ENCODE measurements around the gene NGLY1. TPM values are rescaled to one million over a fixed set of nuclear protein-coding genes. Genes with fewer than 3 reads are reported as not detected.

NGLY1 gene
- total RNA-seq, 1 experiment from 2014 or later: 38.8 TPM

DNA sequence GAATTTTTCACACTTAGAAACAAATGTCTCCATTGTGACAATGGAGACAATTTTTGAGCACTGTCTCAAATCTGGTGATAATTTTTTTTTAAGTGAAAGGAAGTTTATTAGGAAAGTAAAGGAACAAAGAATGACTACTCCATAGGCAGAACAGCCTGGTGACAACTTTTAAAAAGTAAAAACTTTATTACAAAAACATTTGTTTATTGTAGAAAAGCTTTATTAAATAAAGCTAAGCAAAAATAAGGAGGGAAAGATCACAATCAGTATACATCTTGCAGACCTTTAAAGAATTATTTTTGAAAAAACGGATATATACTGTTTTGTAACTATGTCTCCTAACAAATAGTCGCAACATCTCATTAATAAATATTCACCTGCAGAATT is 6.0 kb upstream of the NGLY1 start:
- no peak for DNase-seq (ENCODE audit: low read depth)
- in situ Hi-C loops (cut with HindIII; ENCODE audit: low pct_unique_long_range_greater_than_20kb, low sequenced_read_pairs): no loop called here

DNA sequence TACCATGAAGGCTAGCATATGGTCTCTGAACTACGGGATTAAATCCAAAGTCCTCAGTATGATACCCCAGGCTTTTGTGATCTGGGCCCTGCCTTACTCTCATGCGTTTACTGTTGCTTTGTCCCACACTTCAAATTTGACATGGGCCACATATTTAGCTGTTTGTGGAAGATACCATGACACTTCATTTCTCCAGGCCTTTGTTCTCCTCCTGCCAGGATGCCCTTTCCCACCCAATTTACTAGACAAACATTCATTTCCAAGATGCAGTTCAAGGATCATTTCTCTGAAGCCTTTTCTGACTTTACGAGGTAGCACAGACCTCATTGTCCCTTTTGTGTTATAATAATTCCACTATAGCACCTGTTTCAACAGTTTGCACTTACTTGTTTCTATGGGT is 4.4 kb upstream of the NGLY1 start:
- DNase-seq (ENCODE audit: low read depth): no peak
- in situ Hi-C loops (cut with HindIII; ENCODE audit: low pct_unique_long_range_greater_than_20kb, low sequenced_read_pairs): no loop called here

DNA sequence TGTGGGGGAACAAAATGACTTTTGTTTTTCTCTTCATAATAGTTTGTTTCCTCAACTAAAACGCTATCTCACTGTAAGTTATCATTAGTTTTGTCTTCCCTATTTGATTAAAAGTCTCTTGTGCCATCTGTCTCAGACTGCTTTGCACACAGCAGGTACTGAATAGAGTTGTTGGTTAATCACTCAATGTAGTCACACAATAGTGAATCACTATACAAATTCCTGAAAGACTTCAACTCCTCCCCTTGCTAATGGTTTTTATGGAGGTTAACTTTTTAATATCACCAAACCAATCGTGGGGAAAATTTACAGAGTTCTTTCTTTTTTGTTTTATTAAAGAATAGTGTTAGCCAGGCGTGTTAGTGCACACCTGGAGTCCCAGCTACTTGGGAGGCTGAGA is 2.6 kb upstream of the NGLY1 start:
- in situ Hi-C loops (cut with HindIII; ENCODE audit: low pct_unique_long_range_greater_than_20kb, low sequenced_read_pairs): no loop called here
- DNase-seq (ENCODE audit: low read depth): peak; percentile 25

DNA sequence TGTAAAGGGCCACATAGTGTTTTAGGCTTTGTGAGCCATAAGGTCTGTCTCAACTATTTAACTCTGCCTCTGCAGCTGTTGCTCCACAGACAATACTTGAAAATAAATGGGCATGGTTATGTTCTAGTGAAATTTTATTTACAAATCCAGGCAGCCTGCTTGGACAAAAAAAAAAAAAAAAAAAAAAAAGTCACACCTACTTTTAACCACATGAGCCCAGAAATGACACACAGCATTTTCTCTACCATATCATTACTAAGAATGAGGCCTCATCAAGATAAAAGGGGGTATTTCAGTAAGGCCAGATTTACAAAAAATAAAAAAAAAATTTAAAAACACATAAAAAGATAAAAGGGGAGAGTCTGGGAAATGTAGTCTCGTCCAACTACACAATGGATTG is 1.7 kb upstream of the NGLY1 start:
- in situ Hi-C loops (cut with HindIII; ENCODE audit: low pct_unique_long_range_greater_than_20kb, low sequenced_read_pairs): no loop called here
- no peak for DNase-seq (ENCODE audit: low read depth)

DNA sequence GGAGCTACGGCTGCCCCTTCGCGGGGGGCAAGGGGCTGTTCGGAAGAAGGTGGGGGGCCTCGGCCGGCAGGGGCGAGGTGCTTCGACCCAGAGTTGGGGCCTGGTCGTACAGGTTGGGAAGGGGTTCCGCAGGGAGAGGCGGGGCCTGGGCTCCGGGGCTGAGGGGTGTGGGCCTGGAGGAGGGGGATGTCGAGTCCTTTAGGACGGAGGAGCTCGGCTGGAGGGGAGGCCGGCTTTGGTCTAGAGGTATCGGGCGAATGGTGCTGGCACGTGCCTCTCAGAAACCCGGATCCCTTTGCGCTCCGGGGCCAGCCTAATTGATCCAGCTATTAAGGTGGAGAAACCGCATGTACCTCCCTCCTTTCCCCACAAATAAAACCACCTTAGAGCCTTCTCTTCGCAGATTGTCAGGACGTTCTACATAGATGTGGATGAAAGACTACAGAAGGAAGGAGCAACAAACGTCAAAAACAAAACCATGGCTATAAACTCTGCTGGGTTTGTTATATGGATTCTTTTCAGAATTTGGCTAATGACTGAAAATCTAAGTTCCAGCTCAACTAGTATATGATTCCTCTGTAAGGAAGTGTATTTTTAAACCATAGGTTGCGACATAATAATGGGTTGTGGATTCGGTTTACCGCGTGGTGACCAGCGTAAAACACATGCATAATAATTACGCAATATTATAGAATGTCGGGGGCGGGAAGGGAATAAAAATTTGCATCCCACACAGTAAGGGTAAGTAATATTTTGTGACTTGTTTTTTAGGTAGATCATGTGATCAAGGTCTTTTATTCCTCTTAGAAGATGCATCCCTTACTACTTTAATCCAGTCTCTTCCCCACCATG is 644 bp upstream of the NGLY1 start:
- peak; percentile 41 for DNase-seq (ENCODE audit: low read depth)
- in situ Hi-C loops (cut with HindIII; ENCODE audit: low pct_unique_long_range_greater_than_20kb, low sequenced_read_pairs): no loop called here

DNA sequence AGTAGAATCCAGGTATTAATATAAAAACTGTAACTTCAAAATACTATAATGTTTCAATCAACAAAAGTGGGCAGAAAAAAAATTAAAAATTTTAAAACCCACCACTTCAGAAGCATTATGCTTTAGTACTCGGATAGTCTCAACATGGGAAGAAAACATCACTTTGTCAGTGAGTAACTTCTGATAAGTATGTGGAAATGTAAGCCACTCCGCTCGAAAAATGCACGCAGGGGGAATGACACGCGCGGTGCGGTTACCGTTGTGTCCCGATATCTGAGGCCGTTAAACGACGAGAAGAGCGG is 656 bp downstream of the NGLY1 start:
- no peak for DNase-seq (ENCODE audit: low read depth)
- in situ Hi-C loops (cut with HindIII; ENCODE audit: low pct_unique_long_range_greater_than_20kb, low sequenced_read_pairs): no loop called here

DNA sequence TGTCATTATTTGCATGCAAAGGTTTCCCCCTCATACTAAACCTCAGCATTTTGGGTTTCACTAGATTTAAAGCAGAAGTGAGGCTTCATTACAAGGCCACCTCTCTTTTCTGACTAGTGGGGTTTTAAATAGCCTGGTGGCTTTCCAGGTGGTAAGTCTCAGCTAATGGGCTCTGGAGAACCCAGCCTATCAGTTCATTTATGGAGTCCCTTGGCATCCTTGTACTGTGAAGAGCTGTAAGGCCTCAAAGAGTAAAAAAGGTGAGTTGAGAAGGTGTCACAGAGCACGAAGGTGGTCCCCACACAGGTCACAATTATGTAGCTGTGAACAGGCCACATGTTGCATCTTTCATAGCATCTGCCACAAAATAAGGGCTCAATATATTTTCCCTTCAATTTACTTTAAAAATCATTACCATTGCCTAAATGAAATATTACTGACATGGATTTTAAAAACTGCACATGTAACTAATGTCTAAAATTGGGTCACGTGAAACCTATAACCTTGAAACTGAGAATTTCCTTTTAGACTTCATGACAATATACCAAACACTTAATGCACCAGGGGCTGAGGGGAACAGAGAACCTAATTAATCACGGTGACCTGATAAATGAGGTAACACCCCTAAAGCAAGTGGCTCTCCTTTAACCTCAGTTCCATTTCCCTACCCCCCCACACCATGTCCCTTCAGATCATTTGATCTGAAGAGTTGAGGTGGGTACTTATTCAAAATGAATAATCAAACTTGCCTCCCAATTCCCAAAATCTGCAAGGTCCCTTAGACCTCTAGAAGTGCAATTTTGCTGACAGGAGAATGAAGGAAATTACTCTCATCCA is 1.3 kb downstream of the NGLY1 start:
- in situ Hi-C loops (cut with HindIII; ENCODE audit: low pct_unique_long_range_greater_than_20kb, low sequenced_read_pairs): no loop called here
- no peak for DNase-seq (ENCODE audit: low read depth)

DNA sequence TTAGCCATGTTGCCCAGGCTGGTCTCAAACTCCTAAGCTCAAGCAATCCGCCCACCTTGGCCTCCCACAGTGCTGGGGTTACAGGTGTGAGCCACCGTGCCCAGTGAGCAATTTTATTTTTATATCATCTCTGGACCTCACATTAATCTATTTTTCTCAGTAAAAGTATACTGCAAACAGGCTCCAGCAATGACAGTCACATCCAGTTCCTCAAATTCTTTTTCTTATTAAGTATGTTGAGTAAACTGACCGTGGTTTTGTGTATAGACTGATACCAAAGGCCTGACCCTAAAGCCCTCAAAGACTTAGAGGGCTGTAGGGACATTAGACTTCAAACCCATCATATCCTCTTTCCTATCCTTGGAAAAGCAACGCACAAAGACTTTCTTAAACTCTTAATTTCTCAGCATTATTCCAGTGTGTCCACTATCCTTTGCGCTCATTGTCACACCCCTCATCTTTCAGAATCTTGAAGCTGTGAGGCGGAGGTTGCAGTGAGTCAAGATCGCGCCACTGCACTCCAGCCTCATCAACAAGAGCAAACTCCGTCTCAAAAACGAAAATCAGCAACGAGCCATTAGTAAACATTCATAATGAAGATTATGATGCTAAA is 2.0 kb downstream of the NGLY1 start:
- no peak for DNase-seq (ENCODE audit: low read depth)
- in situ Hi-C loops (cut with HindIII; ENCODE audit: low pct_unique_long_range_greater_than_20kb, low sequenced_read_pairs): no loop called here

DNA sequence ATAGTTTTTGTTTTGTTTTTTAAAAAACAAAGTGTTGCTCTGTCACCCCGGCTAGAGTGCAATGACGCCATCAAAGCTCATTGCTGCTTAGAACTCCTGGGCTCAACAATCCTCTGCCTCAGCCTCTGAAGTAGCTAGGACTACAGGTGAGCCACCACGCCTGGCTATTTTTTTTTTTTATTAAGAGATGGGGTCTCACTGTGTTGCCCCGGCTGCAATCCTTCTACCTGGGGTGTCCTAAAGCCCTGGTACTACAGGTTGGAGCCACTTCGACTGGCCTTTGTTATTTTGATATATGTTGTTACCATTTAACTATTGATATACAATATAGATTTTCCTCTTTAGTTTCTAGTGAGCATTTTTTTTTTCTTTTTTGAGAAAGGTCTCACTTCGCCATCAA is 2.6 kb downstream of the NGLY1 start:
- in situ Hi-C loops (cut with HindIII; ENCODE audit: low pct_unique_long_range_greater_than_20kb, low sequenced_read_pairs): no loop called here
- no peak for DNase-seq (ENCODE audit: low read depth)

DNA sequence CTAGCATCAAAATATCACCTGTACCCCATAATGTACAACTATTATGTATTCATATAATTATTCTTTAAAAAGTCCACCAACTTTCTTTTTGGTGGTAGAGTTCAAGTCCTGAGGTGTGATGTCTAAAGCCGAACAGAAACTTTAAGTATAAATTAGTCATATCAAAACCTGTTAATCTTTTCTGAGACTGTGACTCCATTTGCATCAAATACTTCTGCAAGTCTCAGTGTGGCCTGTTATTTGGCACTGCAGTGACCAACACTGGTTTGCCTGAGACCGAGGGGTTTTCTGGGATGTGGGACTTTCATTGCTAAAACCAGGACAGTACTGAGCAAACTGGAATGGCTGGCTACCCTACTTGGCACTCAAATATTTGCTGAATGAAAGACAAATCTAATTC is 7.3 kb downstream of the NGLY1 start:
- DNase-seq (ENCODE audit: low read depth): no peak
- in situ Hi-C loops (cut with HindIII; ENCODE audit: low pct_unique_long_range_greater_than_20kb, low sequenced_read_pairs): no loop called here

DNA sequence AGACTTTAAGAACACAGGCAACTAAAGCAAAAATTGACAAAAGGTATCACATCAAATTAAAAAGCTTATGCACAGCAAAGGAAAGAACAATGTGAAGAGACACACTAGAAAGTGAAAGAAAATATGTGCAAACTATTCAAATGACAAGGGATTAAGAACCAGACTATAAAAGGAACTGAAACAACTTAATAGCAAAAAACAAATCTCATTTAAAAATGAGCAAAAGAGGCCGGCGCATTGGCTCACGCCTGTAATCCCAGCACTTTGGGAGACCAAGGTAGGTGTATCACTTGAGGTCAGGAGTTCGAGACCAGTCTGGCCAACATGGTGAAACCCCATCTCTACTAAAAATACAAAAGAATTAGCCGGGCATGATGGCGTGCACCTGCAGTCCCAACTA is 14.4 kb downstream of the NGLY1 start:
- no peak for DNase-seq (ENCODE audit: low read depth)
- in situ Hi-C loops (cut with HindIII; ENCODE audit: low pct_unique_long_range_greater_than_20kb, low sequenced_read_pairs): no loop called here

DNA sequence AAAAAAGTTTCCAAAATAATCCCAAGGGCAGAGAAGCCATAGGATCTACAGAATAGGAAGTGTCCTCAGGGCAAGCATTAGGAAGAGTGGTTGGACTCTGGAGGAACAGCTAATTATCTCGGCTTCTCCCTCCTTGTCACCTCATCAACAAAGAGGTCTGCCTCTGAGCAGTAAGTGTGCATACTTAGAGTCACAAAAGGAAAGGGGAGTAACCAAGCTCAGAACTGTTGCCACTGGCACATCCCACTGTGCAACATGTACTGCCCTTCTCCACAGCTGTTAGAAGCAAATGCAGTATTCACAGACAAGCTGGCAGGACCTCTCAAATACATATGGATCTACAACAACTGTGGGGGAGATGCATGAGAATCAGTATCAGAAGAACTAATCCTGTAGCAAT is 31.5 kb downstream of the NGLY1 start:
- in situ Hi-C loops (cut with HindIII; ENCODE audit: low pct_unique_long_range_greater_than_20kb, low sequenced_read_pairs): no loop called here
- DNase-seq (ENCODE audit: low read depth): no peak

DNA sequence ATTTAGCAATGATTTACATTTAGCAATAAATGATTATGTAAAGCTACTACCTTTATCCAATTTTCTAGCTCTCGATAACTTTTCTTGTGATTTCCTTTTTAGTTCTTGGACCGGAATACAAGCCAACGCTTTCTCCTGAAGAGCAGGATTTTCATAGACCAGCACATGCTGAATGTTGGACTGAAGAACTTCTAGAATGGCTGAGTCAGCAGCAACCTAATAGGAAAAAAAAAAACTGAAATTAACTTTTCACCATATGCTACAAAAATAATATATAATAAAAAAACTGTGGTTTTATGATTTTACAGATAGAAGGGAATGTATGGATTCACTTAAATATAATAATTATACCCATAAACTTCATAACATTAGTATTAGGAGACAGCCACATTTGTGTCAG is 32.2 kb downstream of the NGLY1 start:
- in situ Hi-C loops (cut with HindIII; ENCODE audit: low pct_unique_long_range_greater_than_20kb, low sequenced_read_pairs): no loop called here
- DNase-seq (ENCODE audit: low read depth): no peak

DNA sequence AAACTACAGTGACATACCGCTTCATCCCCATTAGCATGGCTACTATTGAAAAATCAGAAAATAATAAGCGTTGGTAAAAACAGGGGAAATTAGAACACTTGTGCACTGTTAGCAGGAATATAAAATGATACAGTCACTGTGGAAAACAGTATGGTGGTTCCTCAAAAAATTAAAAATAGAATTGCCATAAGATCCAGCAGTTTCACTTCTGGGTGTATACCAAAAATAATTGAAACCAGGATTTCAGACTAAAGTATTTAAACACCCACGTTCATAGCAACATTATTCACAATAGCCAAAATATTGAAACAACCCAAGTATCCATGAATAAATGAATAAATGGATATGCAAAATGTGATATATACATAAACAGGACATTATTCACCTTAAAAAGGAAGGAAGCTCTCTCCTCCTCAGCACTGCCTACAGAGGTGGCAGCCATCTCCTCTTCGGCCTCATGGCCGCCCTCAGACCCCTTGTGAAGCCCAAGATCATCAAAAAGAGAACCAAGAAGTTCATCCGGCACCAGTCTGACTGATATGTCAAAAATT is 34.1 kb downstream of the NGLY1 start:
- in situ Hi-C loops (cut with HindIII; ENCODE audit: low pct_unique_long_range_greater_than_20kb, low sequenced_read_pairs): no loop called here
- DNase-seq (ENCODE audit: low read depth): no peak

DNA sequence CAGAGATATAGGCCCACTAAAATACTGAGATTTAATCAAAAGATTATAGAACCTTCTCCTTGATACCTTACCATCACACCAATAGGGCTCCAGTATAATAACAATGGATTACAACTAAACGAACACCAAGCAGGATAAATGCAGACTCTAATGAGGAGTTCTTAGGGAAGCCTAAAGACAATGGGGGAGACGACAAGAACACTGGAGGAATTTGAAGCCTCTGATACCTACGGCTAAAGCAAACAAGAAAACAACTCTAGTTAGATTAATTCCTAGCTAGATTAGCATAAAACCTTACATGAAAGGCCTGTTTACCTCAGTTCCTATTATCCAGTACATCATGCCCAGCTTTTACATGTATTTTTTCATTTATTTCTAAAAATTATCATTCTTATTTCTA is 35.1 kb downstream of the NGLY1 start:
- no peak for DNase-seq (ENCODE audit: low read depth)
- in situ Hi-C loops (cut with HindIII; ENCODE audit: low pct_unique_long_range_greater_than_20kb, low sequenced_read_pairs): no loop called here

DNA sequence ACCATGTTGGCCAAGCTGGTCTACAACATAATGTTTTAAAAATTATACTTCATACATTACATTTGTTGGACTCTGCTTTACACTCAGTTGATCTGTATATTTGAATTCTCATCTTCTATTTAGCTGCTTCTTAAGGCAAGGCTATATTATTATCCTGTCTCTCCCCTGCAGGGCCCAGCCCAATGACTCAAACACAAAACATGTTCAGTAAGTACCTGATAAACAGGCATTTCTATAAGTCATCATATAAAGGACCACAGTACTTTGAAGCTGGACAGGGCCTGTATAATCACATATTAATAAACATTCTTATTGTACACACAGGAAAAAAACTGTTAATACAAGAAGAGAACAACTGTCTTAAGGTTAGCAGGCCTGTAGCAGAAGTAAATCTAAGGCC is 36.2 kb downstream of the NGLY1 start:
- no peak for DNase-seq (ENCODE audit: low read depth)
- in situ Hi-C loops (cut with HindIII; ENCODE audit: low pct_unique_long_range_greater_than_20kb, low sequenced_read_pairs): no loop called here

DNA sequence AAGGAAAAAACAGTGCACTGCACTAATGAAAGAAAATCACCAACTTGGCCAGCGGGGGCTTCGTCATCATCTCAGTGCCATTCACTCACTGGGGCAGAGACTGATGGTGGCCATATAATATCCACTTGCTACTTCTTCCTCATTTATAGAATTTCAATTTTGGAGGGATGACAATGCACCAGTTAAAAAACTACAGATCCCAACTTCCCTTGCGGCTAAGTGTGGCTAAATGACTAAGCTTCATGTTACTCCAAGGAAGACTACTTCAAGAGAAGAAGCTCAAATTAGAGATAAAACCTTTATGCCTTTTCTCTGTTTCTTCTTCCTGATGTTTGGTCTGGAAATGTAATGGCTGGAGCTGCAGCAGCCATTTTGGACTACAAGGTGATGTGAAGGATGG is 38.8 kb downstream of the NGLY1 start:
- DNase-seq (ENCODE audit: low read depth): no peak
- in situ Hi-C loops (cut with HindIII; ENCODE audit: low pct_unique_long_range_greater_than_20kb, low sequenced_read_pairs): no loop called here

DNA sequence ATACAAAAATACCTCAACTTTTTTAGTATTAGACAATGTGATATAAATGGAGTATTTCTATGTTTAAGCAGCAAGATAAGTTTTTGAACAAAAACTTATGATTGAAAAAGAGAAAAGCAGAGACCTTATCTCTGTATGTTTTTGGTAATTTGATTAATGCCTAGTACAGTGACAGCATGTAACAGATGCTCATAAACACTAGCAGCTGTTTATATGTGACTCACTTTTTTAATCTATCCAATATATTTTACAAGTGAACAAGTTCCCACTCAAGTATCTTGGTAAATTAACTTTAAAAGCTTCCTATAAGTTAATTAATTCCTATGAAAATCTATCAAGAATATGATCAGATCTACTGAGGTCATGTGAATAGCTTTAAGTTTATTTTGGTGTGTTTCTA is 55.1 kb downstream of the NGLY1 start:
- no peak for DNase-seq (ENCODE audit: low read depth)
- in situ Hi-C loops (cut with HindIII; ENCODE audit: low pct_unique_long_range_greater_than_20kb, low sequenced_read_pairs): no loop called here

DNA sequence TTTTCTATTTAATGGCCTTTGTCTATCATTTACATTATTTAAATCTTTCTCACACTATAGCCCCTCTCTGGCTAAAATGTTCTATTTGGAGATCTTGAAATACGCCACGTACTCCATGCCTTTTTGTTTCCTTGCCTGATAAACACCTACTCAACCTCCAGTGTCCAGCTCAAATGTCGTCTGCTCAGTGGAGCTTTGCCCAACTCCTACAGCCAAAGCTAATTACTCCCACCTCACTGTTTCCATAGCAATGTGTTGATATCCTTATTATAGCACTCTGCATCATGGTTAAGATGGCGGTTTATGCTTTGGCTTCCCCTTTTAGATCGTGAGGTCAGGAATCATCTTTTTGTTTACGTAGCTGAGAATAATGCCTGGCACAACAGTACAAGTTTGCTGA is 55.9 kb downstream of the NGLY1 start:
- no peak for DNase-seq (ENCODE audit: low read depth)
- in situ Hi-C loops (cut with HindIII; ENCODE audit: low pct_unique_long_range_greater_than_20kb, low sequenced_read_pairs): no loop called here

Measured in Caki2 (cell line).